GM21737 (cell line): Measurements from ENCODE around the gene KCNQ5.

Experiments used
- ATAC-seq: cut with Tn5 transposase; IDR thresholded peaks from one replicate; pipeline ENCODE4 v1.9.1; 2021; ENCODE audit warnings: mild to moderate bottlenecking, moderate library complexity; ENCODE audit not compliant: unreplicated experiment

KCNQ5 gene

DNA sequence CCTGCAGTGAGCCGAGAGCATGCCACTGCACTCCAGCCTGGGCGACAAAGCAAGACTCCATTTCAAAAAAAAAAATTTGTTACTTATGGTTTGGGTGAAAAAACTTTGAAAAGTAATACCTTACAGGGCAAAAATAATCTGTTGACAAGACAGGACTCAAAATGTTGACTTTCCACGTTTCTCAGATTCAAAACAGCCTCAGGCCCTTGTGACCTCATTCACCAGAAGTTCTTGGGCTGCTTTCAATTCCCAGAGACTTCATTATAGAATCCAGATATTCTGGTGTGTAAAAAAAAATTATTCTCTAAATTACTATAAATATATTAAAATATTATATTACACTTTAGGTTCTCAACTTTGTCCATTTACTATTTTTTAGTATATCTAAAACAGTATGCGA lies 116.2 kb downstream of the KCNQ5 start:
- ATAC-seq: no peak

DNA sequence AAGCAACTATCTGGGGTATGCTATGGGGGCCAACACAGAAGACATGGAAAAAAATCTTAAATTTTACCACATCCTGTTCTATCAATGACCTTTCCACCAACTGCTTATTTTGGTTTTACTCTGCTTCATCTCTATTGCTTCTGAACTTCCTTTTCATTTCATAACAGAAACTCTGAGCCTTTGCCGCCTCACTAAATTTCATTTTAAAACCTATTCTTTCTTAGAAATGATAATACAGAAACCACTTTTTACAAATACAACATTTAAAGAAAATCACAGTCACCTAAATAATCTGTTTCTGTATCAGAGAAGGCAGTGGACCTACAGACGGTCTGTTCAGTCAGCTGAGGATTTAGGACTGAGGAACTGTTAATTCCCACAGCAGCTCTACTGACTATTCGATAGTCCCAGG lies 117.5 kb downstream of the KCNQ5 start:
- ATAC-seq: peak; percentile 58

DNA sequence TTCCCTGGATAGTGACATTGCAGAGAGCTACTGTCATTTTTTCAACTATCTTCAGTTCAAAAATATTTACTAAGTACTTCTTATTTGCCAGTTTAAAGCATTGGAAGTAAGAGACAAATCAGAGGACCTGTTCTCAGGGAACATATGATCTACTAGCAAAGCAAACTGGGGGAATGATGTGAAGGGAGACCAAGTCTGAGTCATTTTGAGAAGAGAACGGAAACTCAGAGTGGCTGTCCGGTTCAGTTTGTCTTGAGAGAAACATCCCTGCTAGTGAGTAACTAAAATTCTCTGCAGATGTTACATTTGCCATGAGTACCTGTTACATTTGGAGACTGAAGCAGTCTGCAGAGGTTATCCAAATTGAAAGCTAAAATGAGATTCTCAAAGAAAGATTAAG lies 118.3 kb downstream of the KCNQ5 start:
- peak; percentile 74 for ATAC-seq

DNA sequence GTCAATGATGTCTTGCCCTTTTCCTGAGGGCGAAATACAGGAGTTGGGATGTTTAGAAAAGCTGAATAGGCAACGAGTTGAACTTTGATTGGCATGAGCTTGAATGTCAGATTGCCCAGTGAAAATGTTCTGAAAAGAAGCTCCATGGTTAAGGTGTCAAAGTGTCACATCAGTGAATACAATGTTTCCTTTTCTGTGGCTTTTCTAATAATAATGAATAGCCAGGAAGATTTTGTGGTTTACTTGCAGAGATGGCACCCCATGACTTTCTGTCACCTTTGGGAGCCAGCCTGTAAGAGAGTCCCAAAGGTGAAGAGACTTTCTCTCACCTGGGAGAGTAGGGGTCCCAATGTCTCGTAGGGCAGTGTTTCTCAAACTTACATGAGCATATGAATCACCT lies 119.2 kb downstream of the KCNQ5 start:
- ATAC-seq: no peak

DNA sequence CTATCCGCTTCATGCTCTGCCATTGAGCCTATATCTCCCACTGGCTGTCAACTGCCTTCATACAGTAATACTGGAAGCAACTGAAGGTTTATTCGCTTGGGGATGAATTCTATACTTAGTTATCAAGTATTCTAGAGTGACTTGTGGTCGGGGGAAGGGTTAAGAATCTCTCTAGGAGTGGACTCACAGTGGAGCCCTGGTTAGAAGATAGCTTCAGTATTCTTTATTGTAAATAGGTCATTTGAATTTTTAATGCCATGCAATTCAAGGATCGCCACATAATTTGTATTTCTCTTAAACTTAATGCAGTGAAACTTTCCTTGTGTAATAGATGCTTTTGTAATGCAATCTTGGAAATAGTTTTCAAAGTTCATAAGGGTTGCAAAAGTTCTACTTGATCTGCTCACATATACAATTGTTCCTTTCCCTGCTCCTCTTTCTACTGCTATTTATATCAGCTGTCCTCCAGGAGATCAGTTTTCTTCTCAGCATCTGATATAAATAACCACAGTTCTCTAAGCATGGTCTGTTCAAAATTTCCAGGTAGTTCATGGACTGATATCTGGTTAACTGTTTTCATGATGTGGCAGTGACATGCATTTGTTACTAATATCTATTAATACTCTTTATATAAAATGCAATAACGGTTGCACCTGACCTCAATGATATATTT lies 120.3 kb downstream of the KCNQ5 start:
- no peak for ATAC-seq

DNA sequence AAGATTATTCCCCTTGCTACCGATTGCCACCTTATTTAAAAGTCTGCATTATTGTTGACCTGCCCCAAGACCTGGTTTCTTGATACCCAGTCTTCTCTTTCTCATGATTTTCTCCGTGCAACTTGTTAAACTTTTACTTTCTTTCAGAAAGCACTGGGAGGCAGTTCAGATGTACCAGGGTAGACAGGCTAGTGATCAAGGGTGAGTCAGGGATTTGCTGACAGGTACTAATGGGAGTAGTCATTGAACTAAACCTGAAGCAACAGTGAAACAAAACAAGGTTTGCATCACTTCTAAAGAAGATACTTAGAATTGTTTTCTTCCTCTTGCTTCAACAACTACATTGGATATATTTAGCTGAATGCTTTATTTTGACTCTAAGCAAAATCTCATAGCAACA lies 124.4 kb downstream of the KCNQ5 start:
- ATAC-seq: no peak

DNA sequence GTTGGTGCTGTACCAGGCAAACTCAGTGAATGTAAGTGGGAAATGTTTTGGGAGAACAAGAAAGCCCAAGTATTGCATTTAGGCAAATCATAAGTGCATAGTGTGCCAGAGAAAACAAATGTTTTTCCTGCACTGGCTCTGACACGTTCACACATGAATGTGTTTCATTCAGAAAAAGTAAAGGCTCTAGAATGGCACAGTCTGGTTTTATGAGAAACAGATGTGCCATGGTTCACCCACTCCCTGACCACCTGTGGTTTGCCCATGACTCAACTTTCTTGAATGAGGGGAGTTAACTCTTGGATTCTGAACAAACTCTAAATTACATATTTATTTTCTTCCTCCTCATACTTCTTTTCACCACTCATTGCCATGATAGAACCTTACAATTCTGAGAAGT lies 126.9 kb downstream of the KCNQ5 start:
- ATAC-seq: peak; percentile 59

DNA sequence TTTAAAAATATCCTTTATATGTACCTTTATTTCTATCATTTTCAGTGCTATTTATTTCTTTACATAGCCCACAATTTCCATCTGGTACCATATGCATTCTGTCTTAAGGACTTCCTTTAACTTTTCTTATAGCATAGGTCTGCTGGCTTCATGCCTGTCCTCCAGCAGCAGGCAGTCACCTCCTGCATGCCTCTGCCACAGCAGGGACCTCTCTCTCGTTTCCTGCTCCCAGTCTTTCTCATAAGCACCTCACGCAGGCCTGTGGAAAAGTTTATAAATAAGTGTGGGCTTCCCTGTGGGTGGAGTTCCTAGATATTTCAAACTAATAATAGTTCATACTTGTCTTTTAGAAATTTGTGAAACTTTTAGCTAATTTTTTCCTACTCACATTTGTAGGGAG lies 133.9 kb downstream of the KCNQ5 start:
- no peak for ATAC-seq

DNA sequence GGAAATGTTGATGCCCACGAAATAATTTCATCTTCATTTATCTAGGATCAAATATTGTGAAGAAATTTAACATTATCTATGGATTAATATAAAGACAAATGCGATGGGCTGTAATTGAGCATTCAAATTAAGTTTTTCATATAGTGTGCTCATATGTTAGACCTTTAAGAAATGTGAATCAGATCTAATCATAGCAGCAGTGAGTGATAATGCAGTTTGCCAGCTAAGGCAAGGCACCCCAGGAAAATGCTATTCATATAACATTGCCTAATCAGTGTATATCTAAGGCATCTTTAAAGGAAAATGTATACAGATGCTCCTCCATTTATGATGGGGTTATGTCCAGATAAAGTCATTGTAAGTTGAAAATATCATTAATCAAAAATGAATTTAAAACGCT lies 135.2 kb downstream of the KCNQ5 start:
- no peak for ATAC-seq

DNA sequence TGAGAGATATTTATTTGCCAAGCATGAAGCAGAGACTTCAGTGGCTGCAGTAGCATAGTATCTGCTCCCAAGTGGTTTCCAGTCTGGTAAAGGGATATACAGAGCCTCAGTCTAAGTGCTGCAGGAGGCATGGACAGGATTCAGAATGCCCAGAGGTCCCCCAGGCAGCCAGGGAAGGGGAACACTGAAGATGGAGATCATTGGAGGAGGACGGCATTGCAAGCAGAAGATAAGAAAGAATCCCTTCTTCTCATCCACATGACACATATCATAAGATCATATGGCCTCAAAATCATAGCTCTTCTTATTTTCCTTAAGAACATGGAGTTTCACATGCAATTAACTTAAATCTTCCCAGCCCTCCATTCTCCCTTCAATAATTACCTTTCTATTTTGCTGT lies 136.1 kb downstream of the KCNQ5 start:
- ATAC-seq: no peak

DNA sequence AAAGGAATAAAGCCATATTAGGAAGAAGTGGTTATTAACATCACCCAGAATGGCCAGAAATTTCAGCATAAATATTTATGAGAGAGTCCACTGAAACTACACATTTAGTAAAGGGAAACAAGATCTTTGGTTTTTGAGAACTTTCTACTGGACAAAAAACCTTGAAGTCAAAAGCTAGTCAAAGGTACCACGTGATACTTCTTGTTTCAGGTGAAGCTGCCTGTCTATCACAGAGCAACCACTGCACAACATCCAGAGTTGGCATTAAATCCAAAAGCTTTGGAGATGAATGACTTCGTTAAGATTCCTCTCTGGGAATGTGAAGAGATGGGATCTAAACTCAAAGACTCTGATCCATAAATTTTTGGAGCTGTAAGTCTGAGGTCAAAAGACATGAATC lies 137.0 kb downstream of the KCNQ5 start:
- no peak for ATAC-seq

DNA sequence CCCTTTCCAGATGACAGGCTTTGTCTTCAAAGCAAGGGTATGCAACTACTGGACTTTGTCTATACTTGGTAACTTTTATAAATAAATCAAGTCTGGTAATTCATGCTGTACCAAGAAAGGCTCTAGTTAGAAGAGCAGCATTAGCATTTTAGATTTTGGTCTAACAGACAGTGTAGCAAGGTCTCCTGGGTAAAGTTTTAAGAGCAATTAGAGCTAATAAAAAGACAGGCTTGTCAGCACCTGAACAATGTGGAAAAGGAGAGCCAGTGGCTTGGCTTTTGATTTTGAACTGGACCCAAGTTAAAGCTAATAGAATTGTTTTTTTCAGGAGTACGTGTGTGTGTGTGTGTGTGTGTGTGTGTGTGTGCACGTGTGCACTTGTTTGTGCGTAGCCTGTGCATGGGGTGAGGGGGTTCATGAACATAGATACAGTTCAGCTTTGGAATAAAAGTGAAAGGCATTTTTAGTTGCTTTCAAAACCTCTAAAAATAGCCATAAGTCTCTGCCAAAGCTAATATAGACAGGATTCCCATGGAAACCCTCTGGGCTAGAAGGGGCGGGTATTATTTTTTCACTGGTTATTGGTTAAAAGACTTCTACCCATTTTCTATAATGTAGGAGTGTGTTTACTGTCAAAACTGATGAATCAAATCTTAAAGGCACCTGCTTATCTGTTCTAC lies 138.4 kb downstream of the KCNQ5 start:
- no peak for ATAC-seq

DNA sequence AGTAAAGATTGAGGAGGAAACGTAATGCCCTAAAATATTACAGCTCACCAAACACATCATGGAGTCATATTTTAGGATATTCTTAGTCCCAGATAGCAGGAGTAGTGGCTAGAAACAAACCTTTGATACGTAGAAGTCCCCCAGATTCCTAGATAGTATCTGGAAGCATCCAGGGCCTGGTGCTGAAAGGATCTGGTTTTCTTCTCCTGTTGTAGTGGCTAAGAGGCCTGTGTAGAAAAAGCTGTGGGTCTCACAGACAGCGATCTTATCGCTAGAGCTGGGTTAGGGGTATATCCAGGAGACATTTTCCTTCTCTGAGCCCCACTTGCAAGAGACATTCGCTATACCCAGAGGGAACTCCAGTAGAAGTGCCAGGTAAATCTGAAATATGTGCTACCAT lies 139.9 kb downstream of the KCNQ5 start:
- ATAC-seq: no peak

DNA sequence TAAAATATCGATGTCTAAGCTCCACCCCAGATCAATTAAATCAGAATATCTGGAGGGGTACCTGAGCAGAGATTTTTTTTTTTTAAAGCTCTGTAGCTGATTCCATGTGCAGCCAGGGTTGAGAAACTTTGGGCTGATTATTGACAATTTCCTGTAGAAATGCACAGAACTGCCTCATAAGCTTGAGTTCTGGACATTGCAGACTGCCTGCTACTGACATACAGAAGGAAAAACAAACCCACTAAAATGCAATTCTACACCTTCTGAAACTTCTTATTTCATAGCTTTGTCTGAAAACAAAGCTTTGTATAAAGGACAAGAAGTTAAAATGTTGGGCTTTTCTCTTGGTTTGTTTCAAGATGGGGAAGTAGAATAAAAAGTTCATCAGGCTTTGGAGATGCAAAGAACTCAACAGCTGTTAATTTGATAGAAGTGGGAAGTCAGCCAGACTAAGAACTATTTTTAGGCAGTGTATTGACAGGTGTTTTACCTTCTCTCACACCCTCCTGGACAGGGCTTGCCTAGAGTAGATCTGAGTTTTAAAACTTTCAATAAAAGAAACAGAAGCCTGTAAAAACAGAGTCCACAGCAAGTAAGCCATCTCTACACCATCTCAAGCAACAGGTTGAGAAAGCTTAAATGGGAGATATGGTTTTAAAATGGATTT lies 147.7 kb downstream of the KCNQ5 start:
- ATAC-seq: peak; percentile 65

DNA sequence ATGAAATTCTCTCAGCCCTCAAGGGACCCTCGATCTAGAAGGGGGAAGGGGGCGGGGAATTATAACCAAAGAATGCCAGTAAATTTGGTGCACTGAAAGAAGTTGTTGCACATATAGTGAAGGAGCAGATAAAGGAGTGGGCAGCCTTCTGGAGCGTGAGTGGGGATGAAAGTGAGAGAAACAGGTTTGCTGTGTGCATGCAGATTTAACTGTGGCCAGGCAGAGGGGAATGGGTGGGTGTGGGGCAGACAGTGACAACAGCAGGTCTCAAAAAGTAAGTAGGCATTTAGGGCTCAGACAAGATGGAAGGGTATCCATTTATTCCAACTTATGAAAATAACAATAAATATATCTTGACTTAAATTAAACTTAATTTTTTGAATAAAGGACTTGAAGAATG lies 149.1 kb downstream of the KCNQ5 start:
- no peak for ATAC-seq

DNA sequence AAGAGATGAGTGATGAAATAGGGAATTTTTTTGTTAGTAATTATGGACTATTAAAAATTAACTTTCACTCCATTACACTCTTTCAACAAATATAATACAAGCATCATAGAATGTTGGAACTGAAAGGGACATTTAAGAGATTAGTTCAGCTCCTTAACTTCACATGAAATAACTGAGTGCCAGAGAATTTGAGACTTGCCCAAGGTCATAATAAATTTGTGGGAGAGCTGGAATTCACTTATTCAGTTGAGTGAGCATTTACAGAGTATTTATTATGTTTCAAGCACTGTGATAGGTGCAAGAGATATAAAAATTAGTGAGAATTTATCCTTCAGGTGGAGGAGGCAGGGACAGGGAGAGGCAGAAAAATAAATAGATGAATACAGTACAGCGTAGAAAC lies 154.6 kb downstream of the KCNQ5 start:
- no peak for ATAC-seq

DNA sequence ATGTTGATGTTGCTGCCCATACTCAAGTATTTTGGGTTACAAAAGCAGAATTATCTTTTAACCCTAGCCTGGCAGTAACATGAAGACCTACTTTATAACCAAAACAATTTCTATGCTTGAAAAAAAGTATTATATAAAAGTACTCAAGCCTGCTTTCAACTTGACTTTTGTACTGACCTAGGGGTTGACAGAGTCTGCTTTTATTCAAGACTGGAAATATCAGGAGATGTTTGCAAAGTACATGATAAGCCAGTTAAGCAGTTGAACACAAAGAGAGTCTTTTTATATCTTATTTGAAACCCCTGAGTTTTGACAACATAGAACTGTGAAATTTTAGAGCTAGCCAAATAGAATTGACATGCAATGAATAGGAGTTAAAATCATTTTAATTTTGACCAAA lies 159.8 kb downstream of the KCNQ5 start:
- ATAC-seq: no peak

DNA sequence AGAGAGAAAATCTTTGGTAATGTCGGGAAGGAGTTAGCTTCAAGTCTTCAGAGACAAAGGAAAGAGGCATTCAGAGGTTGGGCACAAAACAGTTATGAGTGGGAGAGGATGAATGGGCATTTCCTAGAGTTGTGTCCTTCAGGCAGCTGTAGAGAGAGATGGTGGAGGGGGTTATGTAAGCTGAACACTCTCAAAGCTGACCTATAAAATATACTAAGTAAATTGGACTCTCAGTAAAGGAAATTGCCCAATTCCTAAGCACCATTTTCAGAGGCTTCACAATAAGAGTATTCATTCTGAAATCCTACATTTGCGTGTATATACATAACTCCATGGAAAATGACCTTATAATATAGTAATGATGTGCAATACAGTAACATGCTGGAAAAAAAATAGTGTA lies 161.2 kb downstream of the KCNQ5 start:
- no peak for ATAC-seq

DNA sequence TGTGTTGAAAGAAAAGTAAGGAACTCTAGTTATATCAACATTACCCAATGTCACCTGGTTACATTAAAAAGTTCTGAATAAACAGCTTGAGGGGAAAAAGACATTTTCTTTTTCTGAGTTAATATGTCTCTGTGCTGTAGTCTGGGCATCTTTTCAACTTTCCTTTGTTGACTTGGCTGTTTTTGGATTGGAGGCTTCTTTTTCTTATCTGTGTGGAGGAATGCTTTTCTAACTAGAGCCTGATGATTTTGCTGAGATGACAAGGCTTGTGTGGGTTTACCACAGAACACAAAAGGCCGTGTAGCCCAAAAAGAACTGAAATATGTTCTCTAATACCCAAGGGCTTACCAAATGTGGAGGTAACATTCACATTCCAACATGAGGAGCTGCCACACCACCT lies 161.8 kb downstream of the KCNQ5 start:
- no peak for ATAC-seq

DNA sequence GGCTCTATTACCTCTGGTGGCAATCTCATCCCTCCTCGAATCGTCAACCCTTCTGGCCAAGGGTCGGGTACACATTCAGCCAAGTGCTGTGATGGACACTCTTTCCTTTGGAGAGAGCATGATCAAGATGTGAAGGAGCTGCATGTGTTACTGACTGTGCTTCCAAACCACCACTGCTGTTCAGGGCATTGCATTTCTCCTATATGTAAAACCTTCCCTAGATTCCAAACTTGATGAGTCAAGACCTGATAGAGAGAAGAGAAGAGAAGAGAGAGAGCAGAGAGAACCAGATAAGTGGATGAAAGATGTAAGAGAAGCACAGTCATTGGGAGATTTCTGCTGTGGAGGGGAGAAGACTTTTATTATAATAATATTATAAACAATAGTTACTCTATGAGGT lies 162.2 kb downstream of the KCNQ5 start:
- ATAC-seq: no peak

DNA sequence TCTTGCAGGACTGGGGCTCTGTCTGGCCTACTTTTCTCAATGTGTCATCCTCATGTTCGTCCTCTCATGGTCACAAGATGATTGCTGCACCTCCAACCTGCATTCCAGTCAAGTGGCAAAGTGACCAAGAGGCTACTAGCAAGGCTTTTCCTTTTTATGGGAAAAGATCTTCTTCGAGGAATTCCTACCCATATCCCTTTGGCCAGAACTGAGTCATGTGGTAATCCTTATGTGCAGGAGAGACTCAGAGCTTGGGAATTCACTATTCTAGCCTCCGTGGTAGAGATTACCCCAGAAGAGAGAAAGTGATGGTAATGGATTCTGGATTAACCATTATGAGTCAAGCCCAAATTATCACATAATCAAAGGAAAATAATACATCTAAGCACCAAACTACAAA lies 162.7 kb downstream of the KCNQ5 start:
- no peak for ATAC-seq

DNA sequence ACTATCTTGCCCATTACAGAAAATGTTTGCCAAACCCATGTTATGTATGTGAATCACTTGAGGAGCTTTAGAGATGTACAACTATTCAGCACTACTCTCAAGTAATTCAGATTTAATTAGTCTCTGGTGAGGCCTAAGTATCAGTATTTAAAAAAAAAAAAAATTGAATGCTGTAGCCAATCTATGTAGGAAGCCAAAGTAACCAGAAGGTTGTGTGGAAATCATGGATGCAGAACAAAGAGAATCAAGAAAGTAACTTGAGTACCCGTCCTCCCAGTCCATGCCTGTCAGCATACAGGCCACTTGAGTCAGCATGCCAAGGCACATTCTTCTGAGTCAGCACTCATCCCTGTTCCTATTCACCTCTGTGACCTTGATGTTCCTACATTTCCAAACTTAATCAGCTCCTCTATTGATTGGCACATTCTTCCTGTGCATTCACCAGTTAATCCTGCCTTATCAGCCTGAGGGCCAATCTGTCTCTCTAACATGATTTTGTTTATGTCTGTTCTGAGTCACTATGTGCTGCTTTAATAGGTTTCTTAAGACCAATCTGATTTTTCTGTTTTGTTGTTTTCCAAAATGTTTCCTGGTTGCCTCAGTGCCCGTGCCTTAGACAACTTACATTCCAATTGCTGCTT lies 165.6 kb downstream of the KCNQ5 start:
- no peak for ATAC-seq
